ENCODE measurements around the gene SLAMF6.
"Not testable (repeated sequence)": the region's sequence is repeated elsewhere in the genome, so short reads cannot be mapped to it uniquely, and the experiment has no call there.

The SLAMF6 gene

GRCh38 chr1:160522136-160522535 is 919 bp downstream of the SLAMF6 start:
- no peak for TF ChIP-seq POLR2AphosphoS5 (IDR thresholded peaks at IDR 0.05; ENCODE audit: low read depth, low read length)
- TF ChIP-seq POLR2A (IDR thresholded peaks at IDR 0.05; ENCODE audit: low read depth, low read length) = no peak
- TF ChIP-seq TAF1 (IDR thresholded peaks at IDR 0.05; ENCODE audit: borderline replicate concordance, low read depth, low read length) = no peak
- no peak for DNase-seq (ENCODE audit: insufficient read length)
- no peak for FAIRE-seq

GRCh38 chr1:160521554-160521953 is 1.5 kb downstream of the SLAMF6 start:
- DNase-seq (ENCODE audit: insufficient read length) = no peak
- FAIRE-seq = no peak
- TF ChIP-seq POLR2A (IDR thresholded peaks at IDR 0.05; ENCODE audit: low read depth, low read length) (no peak), POLR2AphosphoS5 (IDR thresholded peaks at IDR 0.05; ENCODE audit: low read depth, low read length) (no peak), TAF1 (IDR thresholded peaks at IDR 0.05; ENCODE audit: borderline replicate concordance, low read depth, low read length) (no peak)

DNA sequence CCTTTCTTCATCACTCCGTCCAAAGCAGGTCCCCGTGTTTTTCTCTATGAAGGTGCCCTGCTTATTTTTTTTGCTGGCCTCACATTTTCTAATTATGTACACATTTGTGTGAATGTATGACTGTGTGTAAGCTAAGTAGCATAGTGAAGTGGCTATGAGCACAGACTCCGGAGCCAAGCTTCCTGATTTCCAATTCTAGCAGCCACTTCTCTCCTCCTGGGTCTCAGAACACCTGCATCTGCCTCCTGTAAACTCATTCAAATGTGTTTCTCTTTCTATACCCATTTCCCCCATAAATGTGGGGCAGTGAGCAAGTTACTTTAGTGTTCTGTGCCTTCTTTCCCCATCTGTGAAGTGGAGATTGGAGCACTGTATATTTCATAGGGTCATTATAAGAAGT is 2.1 kb downstream of the SLAMF6 start:
- DNase-seq (ENCODE audit: insufficient read length) (no peak), FAIRE-seq (peak; percentile 94)

DNA sequence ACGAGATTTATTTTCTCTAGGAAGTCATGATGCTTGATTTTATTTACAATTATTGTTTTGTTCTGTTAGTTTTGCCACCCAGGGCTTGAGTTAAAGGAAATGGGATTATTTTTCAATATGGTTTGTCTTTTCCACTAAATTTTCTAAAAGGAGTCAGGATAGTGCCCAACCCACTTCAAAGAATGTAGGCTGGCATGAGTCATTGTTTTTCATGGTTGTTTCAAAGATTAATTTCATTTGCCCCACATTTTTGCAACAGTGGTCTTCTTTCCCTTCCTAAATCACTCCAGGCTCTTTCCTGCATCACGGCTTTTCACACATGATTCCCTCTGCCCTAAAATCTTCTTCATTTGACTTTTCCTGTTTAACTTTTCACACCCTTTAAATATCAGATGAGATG is 2.5 kb downstream of the SLAMF6 start:
- TF ChIP-seq POLR2A (IDR thresholded peaks at IDR 0.05; ENCODE audit: low read depth, low read length) (no peak), POLR2AphosphoS5 (IDR thresholded peaks at IDR 0.05; ENCODE audit: low read depth, low read length) (no peak), TAF1 (IDR thresholded peaks at IDR 0.05; ENCODE audit: borderline replicate concordance, low read depth, low read length) (no peak)
- no peak for FAIRE-seq
- no peak for DNase-seq (ENCODE audit: insufficient read length)

More for the DNA sequence above, 2.1 kb downstream of the SLAMF6 start:
- peak; percentile 27; the same call in 1 of the 2 replicates for TF ChIP-seq POLR2A (IDR thresholded peaks at IDR 0.05; ENCODE audit: low read depth, low read length)
- TF ChIP-seq TAF1 (IDR thresholded peaks at IDR 0.05; ENCODE audit: borderline replicate concordance, low read depth, low read length) = no peak

DNA sequence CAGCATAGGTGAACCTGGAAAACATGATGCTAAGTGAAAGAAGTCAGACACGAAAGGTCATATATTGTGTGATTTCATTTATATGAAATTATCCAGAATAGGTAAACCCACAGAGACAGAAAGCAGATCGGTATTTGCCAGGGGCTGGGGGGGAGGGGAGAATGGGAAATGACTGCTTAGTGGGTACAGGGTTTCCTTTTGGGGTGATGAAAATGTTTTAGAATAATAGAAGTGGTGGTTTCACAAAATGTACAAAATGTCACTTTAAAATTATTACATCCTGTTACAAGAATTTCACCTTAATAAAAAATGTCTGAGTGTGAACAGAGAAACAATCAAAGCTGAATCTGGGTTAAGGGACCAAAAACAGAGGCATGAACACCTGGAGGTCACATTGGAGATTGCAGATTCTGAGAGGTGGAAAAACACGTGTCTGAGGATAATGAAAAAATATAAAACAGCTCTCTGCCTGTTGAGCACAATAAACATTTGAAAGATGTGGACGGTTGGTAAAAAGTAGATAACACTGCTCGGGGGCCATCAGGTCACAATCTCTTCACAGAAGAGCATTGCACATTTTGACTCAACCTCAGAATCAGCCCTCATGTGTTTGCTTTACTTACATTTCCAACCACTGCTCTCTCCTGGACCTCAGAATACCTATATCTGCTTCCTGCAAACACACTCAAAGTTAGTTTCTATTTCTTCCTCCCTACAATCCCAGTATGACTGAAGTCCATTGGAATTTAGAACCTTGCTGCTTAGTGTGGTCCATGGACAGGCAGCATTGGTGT is 3.2 kb downstream of the SLAMF6 start:
- DNase-seq (ENCODE audit: insufficient read length) (no peak), FAIRE-seq (peak; percentile 97)
- TF ChIP-seq POLR2AphosphoS5 (IDR thresholded peaks at IDR 0.05; ENCODE audit: low read depth, low read length) (peak; percentile 37; the same call in 1 of the 2 replicates), POLR2A (IDR thresholded peaks at IDR 0.05; ENCODE audit: low read depth, low read length) (peak; percentile 22; the same call in 1 of the 2 replicates), TAF1 (IDR thresholded peaks at IDR 0.05; ENCODE audit: borderline replicate concordance, low read depth, low read length) (no peak)

GRCh38 chr1:160517519-160517918 is 5.5 kb downstream of the SLAMF6 start:
- DNase-seq (ENCODE audit: insufficient read length) = not testable (repeated sequence)
- peak; percentile 53 for FAIRE-seq

DNA sequence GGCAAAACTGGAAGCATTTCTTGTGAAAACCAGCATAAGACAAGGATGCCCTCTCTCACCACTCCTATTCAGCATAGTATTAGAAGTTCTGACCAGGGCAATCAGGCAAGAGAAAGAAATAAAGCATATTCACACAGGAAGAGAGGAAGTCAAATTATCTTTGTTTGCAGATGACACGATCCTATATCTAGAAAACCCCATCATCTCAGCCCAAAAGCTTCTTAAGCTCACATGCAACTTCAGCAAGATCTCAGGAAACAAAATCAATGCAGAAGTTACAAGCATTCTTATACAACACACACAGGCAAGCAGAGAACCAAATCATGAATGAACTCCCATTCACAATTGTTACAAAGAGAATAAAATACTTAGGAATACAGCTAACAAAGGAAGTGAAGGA is 7.1 kb downstream of the SLAMF6 start:
- FAIRE-seq = not testable (repeated sequence)

GRCh38 chr1:160504651-160505050 is 18.4 kb downstream of the SLAMF6 start:
- TF ChIP-seq POLR2A (IDR thresholded peaks at IDR 0.05; ENCODE audit: low read depth, low read length) = no peak
- TF ChIP-seq POLR2AphosphoS5 (IDR thresholded peaks at IDR 0.05; ENCODE audit: low read depth, low read length) = no peak
- TF ChIP-seq TAF1 (IDR thresholded peaks at IDR 0.05; ENCODE audit: borderline replicate concordance, low read depth, low read length) = no peak
- no peak for FAIRE-seq

More for the DNA sequence above, 7.1 kb downstream of the SLAMF6 start:
- DNase-seq (ENCODE audit: insufficient read length) = not testable (repeated sequence)

DNA sequence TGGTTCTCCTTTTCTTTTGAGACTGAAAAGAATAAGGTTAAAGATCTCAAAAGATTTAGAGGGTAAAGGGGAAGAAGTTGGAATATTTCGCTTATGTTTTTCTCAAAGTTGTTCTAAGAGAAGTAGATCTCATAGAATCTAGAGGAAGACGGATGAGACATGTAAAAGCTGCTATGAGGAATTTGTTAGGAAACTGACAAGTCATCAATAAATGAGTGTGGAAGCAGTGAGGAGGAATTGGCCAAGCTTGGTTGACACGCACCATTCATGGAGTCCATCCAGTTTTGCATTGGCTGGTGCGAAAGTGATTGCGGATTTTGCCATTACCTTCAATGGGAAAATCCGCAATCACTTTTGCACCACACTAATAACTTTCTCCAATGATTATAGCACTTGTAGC is 20.0 kb downstream of the SLAMF6 start:
- no peak for FAIRE-seq
- TF ChIP-seq POLR2AphosphoS5 (IDR thresholded peaks at IDR 0.05; ENCODE audit: low read depth, low read length) (no peak), TAF1 (IDR thresholded peaks at IDR 0.05; ENCODE audit: borderline replicate concordance, low read depth, low read length) (no peak), POLR2A (IDR thresholded peaks at IDR 0.05; ENCODE audit: low read depth, low read length) (no peak)

More at GRCh38 chr1:160504651-160505050, 18.4 kb downstream of the SLAMF6 start:
- no peak for DNase-seq (ENCODE audit: insufficient read length)

DNA sequence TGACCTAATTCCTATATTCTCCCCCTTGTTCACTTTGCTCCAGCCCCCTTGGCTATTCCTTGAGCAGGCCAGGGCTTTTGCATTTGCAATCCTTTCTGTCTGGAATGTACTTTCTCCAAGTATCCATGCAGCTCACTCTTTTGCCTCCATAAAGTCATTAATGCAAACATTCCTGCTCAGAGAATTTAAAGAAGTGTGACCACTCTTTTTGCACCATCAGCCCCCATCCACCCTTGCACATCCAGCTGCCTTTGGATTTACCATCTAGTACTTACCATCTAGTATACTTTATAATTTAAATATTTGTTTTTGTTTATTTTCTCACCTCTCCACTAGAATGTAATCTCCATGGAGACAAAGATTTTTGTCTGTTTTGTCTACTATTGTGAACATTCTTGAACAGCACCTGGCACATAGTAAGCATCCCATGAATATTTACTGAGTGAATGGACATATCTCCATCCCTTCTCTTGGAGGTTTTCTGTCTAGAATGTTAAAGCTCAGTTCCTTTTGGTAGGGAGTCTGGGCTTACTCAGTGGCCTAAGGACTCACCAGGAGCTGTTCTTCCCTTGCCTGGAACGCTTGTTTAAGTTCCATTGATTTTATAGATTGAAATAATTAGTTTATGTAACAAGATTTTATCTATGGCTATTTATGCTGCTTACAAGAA is 22.6 kb downstream of the SLAMF6 start:
- FAIRE-seq (no peak), DNase-seq (ENCODE audit: insufficient read length) (no peak)
- no peak for TF ChIP-seq POLR2AphosphoS5 (IDR thresholded peaks at IDR 0.05; ENCODE audit: low read depth, low read length)

More for the DNA sequence above, 20.0 kb downstream of the SLAMF6 start:
- DNase-seq (ENCODE audit: insufficient read length) = no peak

DNA sequence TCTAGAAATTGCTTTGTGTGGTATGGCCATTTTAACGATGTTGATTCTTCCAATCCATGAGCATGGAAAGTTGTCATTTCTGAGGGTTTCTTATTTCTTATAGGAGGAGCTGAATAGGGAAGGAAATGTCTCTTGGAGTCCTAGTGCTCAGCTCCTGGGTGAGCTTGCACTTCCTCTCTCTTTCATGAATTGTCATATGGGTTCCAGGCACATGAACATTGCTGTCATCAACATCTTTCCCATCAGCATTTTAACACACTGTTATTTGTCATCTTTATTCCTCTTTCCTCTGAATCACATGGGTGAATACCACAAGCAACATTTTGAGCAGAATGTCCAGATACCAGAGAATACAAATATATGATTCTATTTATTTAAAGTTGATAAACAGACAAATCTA is 23.4 kb downstream of the SLAMF6 start:
- DNase-seq (ENCODE audit: insufficient read length) (no peak), FAIRE-seq (no peak)
- TF ChIP-seq POLR2AphosphoS5 (IDR thresholded peaks at IDR 0.05; ENCODE audit: low read depth, low read length) (no peak), TAF1 (IDR thresholded peaks at IDR 0.05; ENCODE audit: borderline replicate concordance, low read depth, low read length) (no peak), POLR2A (IDR thresholded peaks at IDR 0.05; ENCODE audit: low read depth, low read length) (no peak)

GRCh38 chr1:160498301-160499065 is 24.6 kb downstream of the SLAMF6 start:
- not testable (repeated sequence) for FAIRE-seq; DNase-seq (ENCODE audit: insufficient read length)

All from GM12892 (cell line).